Left lobe of liver (tissue), 2 donors: ENCODE data around the gene MYO18B. TPM values are rescaled to one million over a fixed set of nuclear protein-coding genes. Genes with fewer than 3 reads are reported as not detected.

Experiments used
- ATAC-seq: fragments of 200-7000 bp; cut with Tn5 transposase; one replicate; pipeline ENCODE4 v1.9.1; 2020; ENCODE audit warnings: mild to moderate bottlenecking, moderate library complexity
- DNase-seq: peaks from one replicate; pipeline ENCODE4 v3.0.0-alpha.2; 2020; ENCODE audit warnings: low spot score
- total RNA-seq: library from RNA; stranded (reverse); gene quantifications from one replicate; pipeline ENCODE4 v1.2.1, GENCODE V29; 2021
- donor health status: DM: no; HTN: no; CAD: no; lungs with moderate emphysema.
- donor health status: DM: no; HTN: yes; CAD: no.

Gene MYO18B
- total RNA-seq, 1 donor from 2014 or later, result not detected

DNA sequence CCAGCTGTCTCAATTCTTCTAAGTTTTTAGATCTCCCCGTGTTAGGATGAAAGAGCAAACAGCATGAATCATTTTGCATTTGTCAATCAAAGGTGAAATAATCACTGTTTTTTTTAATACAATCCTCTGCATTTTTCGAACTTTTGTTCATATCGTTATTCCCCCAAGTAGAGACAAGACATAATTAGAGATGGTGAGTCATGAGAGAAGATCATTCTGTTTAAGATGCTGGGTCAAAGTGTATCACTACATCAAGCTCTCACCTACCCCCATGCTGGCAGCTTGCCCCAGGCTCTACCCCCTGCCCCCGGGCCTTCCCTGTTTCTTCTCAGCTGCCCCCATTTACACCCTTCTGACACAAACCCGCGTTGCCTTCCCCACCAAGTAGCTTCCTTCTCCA is 30.5 kb upstream of the MYO18B start:
- DNase-seq (no peak), ATAC-seq (no peak)

- no peak for ATAC-seq
- no peak for DNase-seq
Measured at GRCh38 chr22:25712661-25713400, 29.2 kb upstream of the MYO18B start.

DNA sequence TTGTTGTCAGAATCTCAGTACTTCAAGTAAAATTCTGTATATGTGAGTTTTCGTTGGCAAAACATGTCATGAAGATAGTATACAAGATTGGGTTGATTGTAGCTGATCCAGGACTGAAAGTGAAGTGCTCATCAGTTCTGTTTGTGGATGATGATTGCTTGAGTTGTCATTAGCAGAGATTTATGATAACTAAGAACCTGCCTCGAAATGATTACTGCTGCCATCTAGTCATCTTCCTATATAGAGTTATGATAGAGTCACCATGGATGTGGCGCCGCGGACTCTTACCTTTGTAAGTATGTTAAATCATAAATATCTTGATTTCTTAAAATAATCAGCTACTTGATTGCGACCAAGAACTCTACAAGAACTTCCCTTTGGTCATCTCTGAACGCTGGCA is 27.9 kb upstream of the MYO18B start:
- no peak for ATAC-seq
- DNase-seq, result no peak

DNA sequence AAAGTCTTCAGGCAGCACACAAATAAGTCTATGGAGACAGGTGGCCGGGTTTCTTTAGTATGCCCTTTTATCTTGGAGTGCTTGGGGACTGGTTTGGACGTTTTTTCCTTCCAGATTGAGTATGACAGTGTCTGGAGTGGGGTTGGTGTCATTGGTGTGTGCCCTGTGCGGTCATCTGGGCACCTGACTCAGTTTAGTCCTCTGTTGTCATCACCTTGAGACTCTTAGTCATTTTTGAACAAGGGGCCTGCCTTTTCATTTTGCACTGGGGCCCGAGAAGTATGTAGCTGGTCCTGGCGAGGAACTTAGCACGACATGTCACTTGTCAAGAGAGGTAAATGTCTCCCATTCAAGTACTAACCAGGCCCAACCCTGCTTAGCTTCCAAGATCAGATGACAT is 27.2 kb upstream of the MYO18B start:
- DNase-seq (no peak), ATAC-seq (no peak)

DNA sequence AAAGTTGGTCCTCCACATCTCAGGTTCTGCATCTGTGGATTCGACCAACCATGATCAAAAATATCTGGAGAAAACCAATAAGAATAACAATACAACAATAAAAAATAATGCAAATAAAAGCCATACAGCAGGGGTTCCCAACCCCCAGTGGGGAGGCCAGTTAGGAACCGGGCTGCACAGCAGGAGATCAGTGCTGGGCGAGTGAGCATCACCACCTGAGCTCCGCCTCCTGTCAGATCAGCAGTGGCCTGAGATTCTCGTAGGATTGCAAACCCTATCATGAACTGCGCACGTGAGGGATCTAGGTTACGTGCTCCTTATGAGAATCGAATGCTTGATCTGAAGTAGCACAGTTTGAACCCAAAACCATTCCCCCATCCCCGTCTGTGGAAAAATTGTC is 25.4 kb upstream of the MYO18B start:
- no peak for ATAC-seq

GRCh38 chr22:25718135-25718840 is 23.7 kb upstream of the MYO18B start:
- no peak for DNase-seq
- ATAC-seq, result no peak

More for the DNA sequence above, 25.4 kb upstream of the MYO18B start:
- DNase-seq, result no peak

- DNase-seq (no peak), ATAC-seq (no peak)
Measured at GRCh38 chr22:25722223-25722622, 19.8 kb upstream of the MYO18B start.

GRCh38 chr22:25722626-25723025 is 19.4 kb upstream of the MYO18B start:
- ATAC-seq, result no peak
- no peak for DNase-seq

DNA sequence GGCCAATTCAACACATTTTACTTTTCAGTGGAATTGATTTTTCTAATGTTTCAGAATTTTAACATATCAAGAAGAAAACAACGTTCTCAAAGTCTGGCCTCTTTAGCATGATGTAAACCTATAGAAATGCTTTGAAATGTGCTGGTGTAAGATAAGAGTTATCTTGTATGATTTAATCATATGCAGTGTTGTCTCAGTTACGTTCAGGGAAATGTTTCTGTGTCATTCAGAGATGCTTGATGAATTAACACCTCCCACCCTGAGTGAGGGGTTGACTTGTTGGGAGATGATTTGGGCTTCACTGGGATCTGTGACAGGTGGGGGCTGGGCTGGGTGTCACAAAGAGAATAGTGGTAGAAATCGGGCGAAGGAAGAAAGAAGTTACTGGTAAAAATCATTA is 15.7 kb upstream of the MYO18B start:
- DNase-seq (no peak), ATAC-seq (no peak)

GRCh38 chr22:25728071-25728470 is 13.9 kb upstream of the MYO18B start:
- ATAC-seq, result no peak
- no peak for DNase-seq

GRCh38 chr22:25729016-25729995 is 12.7 kb upstream of the MYO18B start:
- no peak for ATAC-seq
- no peak for DNase-seq

- DNase-seq (no peak), ATAC-seq (no peak)
Measured at GRCh38 chr22:25735650-25736049, 6.3 kb upstream of the MYO18B start.

DNA sequence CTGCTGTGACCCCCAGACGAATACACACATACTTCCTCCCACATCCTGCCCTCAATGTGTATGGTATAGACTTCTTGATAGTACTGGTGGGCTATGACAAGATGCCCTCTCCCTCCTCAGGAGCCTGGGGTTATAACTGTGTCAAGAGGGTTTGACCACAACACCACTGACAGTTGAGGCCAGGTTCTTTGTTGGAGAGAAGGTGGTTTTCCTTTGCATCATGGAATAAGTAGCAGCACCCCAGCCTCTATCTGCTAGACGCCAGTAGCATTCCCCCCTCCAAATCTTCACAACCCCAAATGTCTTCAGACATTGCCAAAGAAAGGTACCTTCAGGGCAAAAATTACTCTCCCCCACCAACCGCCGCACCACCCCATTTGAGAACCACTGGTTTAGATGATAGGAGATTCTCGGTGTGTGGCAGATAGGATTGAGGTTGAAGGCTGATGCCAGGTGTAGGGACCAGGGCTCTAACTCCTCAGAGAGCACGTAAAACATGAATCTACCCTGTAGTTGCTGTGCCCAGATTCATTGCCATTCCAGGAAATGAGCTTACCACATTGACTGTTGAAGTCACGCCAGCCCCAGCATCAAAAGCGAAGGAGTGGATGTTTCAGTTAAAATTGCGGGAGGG is 5.5 kb upstream of the MYO18B start:
- no peak for ATAC-seq
- no peak for DNase-seq

DNA sequence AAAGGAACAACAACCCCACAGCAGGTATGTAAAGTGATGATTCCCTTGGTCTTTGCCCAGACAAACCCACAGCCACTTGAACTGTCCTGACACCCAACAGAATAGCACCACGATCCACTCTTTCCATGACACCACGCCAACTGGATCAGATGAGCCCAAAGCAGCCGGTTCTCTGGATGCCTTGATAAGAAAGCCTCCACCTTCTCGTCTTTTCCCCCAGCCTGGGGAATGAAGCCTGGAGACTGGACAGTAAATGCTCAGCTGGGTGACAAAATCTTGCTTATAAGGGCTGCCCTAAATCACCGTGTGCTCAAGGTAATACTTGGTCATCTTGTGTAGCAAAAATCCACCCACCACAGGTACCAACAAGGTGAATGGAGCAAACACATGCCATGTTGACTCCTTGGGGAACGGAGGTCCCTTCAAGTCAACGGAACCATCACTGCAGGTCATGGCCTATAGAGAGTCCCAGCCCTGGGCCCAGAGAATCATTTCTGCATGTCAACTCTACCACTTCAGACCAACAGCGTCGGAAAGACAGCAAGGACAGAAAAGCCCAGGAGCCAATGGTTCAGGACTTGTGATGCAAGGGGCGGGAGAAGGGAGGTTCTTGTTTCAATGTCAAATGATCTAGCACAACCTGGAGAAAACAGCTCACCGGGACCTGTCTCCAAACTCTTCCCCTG is 2.2 kb upstream of the MYO18B start:
- DNase-seq, result no peak
- no peak for ATAC-seq

DNA sequence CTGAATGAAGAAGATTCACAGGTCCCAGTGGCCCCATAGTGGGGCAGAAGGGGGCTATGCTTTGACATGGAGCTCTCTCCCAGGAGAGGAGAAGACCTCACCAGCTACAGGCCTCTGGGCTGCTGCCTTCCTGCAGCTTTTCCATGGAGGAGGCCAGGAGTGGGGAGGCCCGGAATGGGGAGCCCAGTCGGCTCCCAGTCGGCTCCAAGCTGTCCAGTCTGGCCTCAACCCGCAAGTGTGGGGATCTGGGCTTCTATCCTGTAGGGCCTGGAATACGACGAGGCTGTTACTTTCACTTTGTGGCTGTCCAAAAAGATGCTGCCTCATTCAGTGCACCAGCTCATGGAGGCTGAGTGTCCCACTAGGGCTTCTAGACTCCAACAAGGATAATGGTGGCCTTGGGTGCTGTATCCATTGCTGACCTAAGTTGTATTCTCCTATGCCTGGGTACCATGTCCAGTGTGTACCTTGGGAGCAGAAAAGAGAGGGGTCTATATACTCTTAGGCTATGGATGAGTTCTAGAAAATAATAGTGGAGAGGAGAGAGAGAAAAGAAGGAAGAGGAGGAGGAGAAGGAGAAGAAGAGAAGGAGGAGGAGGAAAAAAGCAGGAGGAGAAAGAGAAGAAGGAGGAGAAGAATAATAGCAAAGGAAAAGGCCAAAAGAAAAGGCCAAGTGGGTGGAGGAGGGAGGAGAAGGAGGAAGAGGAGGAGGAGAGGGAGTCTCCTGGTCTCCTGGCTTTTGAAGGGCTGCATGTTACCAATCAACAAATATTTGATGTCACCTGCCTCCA is 1.1 kb downstream of the MYO18B start:
- ATAC-seq (no peak), DNase-seq (no peak)

- no peak for ATAC-seq
- DNase-seq, result no peak
Measured at GRCh38 chr22:25744694-25745093, 2.7 kb downstream of the MYO18B start.

GRCh38 chr22:25745341-25746011 is 3.5 kb downstream of the MYO18B start:
- ATAC-seq, result no peak

DNA sequence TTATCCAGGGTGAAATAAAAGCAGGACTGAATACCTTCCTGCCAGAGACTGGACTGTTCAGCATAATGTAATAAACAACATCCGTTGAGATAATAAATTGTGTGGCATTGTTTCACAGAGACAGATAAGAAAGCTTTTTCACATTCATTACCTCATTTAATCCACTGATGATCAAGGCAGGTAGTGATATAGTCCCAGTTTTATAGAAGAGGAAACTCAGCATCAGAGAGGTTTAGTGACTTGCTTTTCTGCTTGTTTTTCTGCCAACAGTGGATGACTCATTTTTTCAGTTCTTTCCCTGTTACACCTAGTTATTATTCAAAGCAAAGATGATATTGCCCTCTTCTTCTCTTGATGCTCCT is 4.0 kb downstream of the MYO18B start:
- no peak for DNase-seq
- no peak for ATAC-seq

More at GRCh38 chr22:25745341-25746011, 3.5 kb downstream of the MYO18B start:
- DNase-seq, result no peak
